HG03439 (cell line): ENCODE measurements around the gene ARHGAP31.

Source experiments
- ATAC-seq: cut with Tn5 transposase; IDR thresholded peaks from one replicate; pipeline ENCODE4 v1.9.1; 2021; ENCODE audit warnings: mild to moderate bottlenecking, moderate library complexity; ENCODE audit not compliant: unreplicated experiment

ARHGAP31 gene

GRCh38 chr3:119375106-119375505 lies 80.9 kb downstream of the ARHGAP31 start:
- ATAC-seq: no peak

- no peak for ATAC-seq
Observed at GRCh38 chr3:119375510-119375909, 81.3 kb downstream of the ARHGAP31 start.

GRCh38 chr3:119376758-119377157 lies 82.6 kb downstream of the ARHGAP31 start:
- ATAC-seq: no peak

- no peak for ATAC-seq
Observed at GRCh38 chr3:119378259-119378803, 84.1 kb downstream of the ARHGAP31 start.

- ATAC-seq: no peak
Observed at GRCh38 chr3:119380697-119381096, 86.5 kb downstream of the ARHGAP31 start.

- ATAC-seq: no peak
Observed at GRCh38 chr3:119382134-119382533, 88.0 kb downstream of the ARHGAP31 start.

GRCh38 chr3:119388577-119388976 lies 94.4 kb downstream of the ARHGAP31 start:
- ATAC-seq: no peak

GRCh38 chr3:119395923-119396358 lies 101.8 kb downstream of the ARHGAP31 start:
- ATAC-seq: peak; percentile 73

- ATAC-seq: no peak
Observed at GRCh38 chr3:119396870-119397269, 102.7 kb downstream of the ARHGAP31 start.

GRCh38 chr3:119400466-119400865 lies 106.3 kb downstream of the ARHGAP31 start:
- no peak for ATAC-seq

- peak; percentile 52 for ATAC-seq
Observed at GRCh38 chr3:119401069-119401468, 106.9 kb downstream of the ARHGAP31 start.

- ATAC-seq: peak; percentile 69
Observed at GRCh38 chr3:119401503-119402440, 107.6 kb downstream of the ARHGAP31 start.

- ATAC-seq: no peak
Observed at GRCh38 chr3:119402791-119403190, 108.6 kb downstream of the ARHGAP31 start.

- no peak for ATAC-seq
Observed at GRCh38 chr3:119403201-119403600, 109.0 kb downstream of the ARHGAP31 start.

GRCh38 chr3:119405315-119405714 lies 111.1 kb downstream of the ARHGAP31 start:
- ATAC-seq: no peak

- ATAC-seq: no peak
Observed at GRCh38 chr3:119408243-119408950, 114.2 kb downstream of the ARHGAP31 start.

- ATAC-seq: no peak
Observed at GRCh38 chr3:119409844-119410243, 115.7 kb downstream of the ARHGAP31 start.

- no peak for ATAC-seq
Observed at GRCh38 chr3:119413603-119414280, 119.6 kb downstream of the ARHGAP31 start.

GRCh38 chr3:119416873-119417272 lies 122.7 kb downstream of the ARHGAP31 start:
- ATAC-seq: no peak

- ATAC-seq: no peak
Observed at GRCh38 chr3:119417771-119418512, 123.8 kb downstream of the ARHGAP31 start.
